PC-3 (cell line): Measurements from ENCODE around the gene CDH12. TPM values are rescaled to one million over a fixed set of nuclear protein-coding genes. Genes with fewer than 3 reads are reported as not detected.

Experiments used
- ATAC-seq: fragments of 200-7000 bp; cut with Tn5 transposase; 2 replicates; pipeline ENCODE4 v1.9.1; 2020; ENCODE audit warnings: mild to moderate bottlenecking, moderate library complexity
- BruUV-seq: library from RNA; stranded (reverse); fragments of 400-500 nt; replicated peaks from 2 replicates; lab custom pipeline; 2021; lab: Mats Ljungman, UMichigan
- CTCF ChIA-PET: fragments of 300-600 bp; sonication (Branson Sonifier 250); formaldehyde crosslinking; loops from one replicate; lab custom pipeline; 2022; ENCODE audit warnings: antibody characterized with exemption; lab: Charles Lee
- POLR2A ChIA-PET: fragments of 300-600 bp; sonication (Branson Sonifier 250); formaldehyde crosslinking; loops from one replicate; lab custom pipeline; 2022; ENCODE audit warnings: antibody characterized with exemption; ENCODE audit not compliant: unreplicated experiment; lab: Charles Lee
- DNase-seq: peaks from one replicate; pipeline ENCODE4 v3.0.0-alpha.2; 2015
- H2AFZ ChIP-seq: fragments of 300-600 bp; sonication (generic); 2 replicates; pipeline ENCODE4 v1.6.0; 2016; ENCODE audit warnings: antibody characterized with exemption, low read length
- H3F3A ChIP-seq: fragments of 300-600 bp; sonication (generic); one replicate; pipeline ENCODE4 v1.6.0; 2017; ENCODE audit warnings: antibody characterized with exemption, low read length, control low read depth, mild to moderate bottlenecking; ENCODE audit not compliant: unreplicated experiment
- H3K27ac ChIP-seq: fragments of 300-600 bp; sonication (generic); 2 replicates; pipeline ENCODE4 v1.5.1; 2016; ENCODE audit warnings: mild to moderate bottlenecking, low read length
- H3K27me3 ChIP-seq: fragments of 300-600 bp; sonication (generic); 2 replicates; pipeline ENCODE4 v1.6.1; 2016; ENCODE audit warnings: low read length, mixed read lengths
- H3K36me3 ChIP-seq: fragments of 300-600 bp; sonication (generic); 2 replicates; pipeline ENCODE4 v1.6.1; 2016; ENCODE audit warnings: low read depth, mixed run types, low read length, mixed read lengths
- H3K4me1 ChIP-seq: fragments of 300-600 bp; sonication (generic); 2 replicates; pipeline ENCODE4 v1.5.1; 2016; ENCODE audit warnings: low read length; ENCODE audit not compliant: insufficient read depth
- H3K4me2 ChIP-seq: fragments of 300-600 bp; sonication (generic); 2 replicates; pipeline ENCODE4 v1.6.0; 2016; ENCODE audit warnings: low read length
- H3K4me3 ChIP-seq: fragments of 300-600 bp; sonication (generic); 2 replicates; pipeline ENCODE4 v1.5.1; 2016; ENCODE audit warnings: mild to moderate bottlenecking, low read length, mixed read lengths
- H3K79me2 ChIP-seq: fragments of 300-600 bp; sonication (generic); 2 replicates; pipeline ENCODE4 v1.6.1; 2017; ENCODE audit warnings: low read length, mixed read lengths
- H3K9ac ChIP-seq: fragments of 300-600 bp; sonication (generic); 2 replicates; pipeline ENCODE4 v1.6.0; 2016; ENCODE audit warnings: mild to moderate bottlenecking, low read length
- H3K9me2 ChIP-seq: fragments of 300-600 bp; sonication (generic); replicated peaks from 2 replicates; pipeline ENCODE4 v1.6.1; 2016; ENCODE audit warnings: mixed run types, low read length, mixed read lengths
- H3K9me3 ChIP-seq: fragments of 300-600 bp; sonication (generic); 2 replicates; pipeline ENCODE4 v1.6.1; 2016; ENCODE audit warnings: low read length, mixed read lengths
- H4K20me1 ChIP-seq: fragments of 300-600 bp; sonication (generic); 2 replicates; pipeline ENCODE4 v1.6.1; 2016; ENCODE audit warnings: low read length, mixed read lengths
- CTCF ChIP-seq: fragments of 300-600 bp; sonication (generic); conservative IDR thresholded peaks from 2 replicates; pipeline ENCODE4 v1.5.1; 2017; ENCODE audit warnings: antibody characterized with exemption, low read depth, mild to moderate bottlenecking, low read length
- EZH2 ChIP-seq: fragments of 300-600 bp; sonication (generic); IDR thresholded peaks from one replicate; pipeline ENCODE4 v1.6.1; 2017; ENCODE audit warnings: antibody characterized with exemption, mild to moderate bottlenecking, low read length; ENCODE audit not compliant: unreplicated experiment
- EZH2phosphoT487 ChIP-seq: fragments of 300-600 bp; sonication (generic); IDR thresholded peaks from 2 replicates; pipeline ENCODE4 v1.6.1; 2018; ENCODE audit warnings: mild to moderate bottlenecking, antibody characterized with exemption, low read length, borderline replicate concordance
- intact Hi-C: fragments of 100-400 bp; cut with micrococcal nuclease; formaldehyde crosslinking; loops from 2 replicates; pipeline ENCODE4 v1.9.0; 2023
- total RNA-seq: library from RNA; depleted of rRNA; stranded (reverse); fragments of >200 nt; gene quantifications from 2 replicates; pipeline ENCODE4 v1.2.3, GENCODE V29; 2014

CDH12 gene
- total RNA-seq, 1 experiment from 2014 or later: 0.44 TPM

DNA sequence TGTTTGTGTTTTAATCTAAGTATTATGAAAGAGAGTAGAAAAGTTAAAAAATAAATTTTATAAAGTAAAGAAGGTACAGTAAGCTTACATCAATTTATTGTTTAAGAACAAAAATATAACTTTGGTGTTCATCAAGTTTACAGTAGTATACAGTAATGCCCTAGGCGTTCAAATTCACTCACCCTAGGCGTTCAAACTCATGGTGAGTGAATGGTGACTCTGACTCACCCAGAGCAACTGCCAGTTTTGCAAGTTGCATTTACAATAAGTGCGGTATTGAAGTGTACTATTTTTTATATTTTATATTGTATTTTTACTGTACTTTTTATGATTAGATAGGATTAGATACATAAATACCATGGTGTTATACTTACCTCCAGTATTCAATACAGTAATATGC lies 421.3 kb downstream of the CDH12 start:
- H3K36me3 ChIP-seq: no peaks in the 10 kb centered on the region
- CTCF ChIA-PET: no interaction called here
- intact Hi-C loops: no loop called here
- peak; percentile 92 for ATAC-seq
- no peaks in the 10 kb centered on the region for H3K27me3 ChIP-seq
- H3K9me2 ChIP-seq: 0 out of 2 replicates have a peak, but pooled peaks cover 3% of the 10 kb centered on the region
- H3K9me3 ChIP-seq: no peaks in the 10 kb centered on the region
- no peaks in the 10 kb centered on the region for H3F3A ChIP-seq
- H2AFZ ChIP-seq: no peak overlapping the region
- no TSS peak for BruUV-seq
- H3K79me2 ChIP-seq: no peaks in the 10 kb centered on the region
- no peak overlapping the region for H3K9ac ChIP-seq
- TF ChIP-seq CTCF (no peak), EZH2phosphoT487 (no peak), EZH2 (no peak)
- no peak overlapping the region for H3K4me2 ChIP-seq
- DNase-seq: peak; percentile 43
- no peaks in the 10 kb centered on the region for H3K4me1 ChIP-seq
- no peak overlapping the region for H3K27ac ChIP-seq
- POLR2A ChIA-PET: no interaction called here
- no peaks in the 10 kb centered on the region for H4K20me1 ChIP-seq
- H3K4me3 ChIP-seq: no peak overlapping the region

DNA sequence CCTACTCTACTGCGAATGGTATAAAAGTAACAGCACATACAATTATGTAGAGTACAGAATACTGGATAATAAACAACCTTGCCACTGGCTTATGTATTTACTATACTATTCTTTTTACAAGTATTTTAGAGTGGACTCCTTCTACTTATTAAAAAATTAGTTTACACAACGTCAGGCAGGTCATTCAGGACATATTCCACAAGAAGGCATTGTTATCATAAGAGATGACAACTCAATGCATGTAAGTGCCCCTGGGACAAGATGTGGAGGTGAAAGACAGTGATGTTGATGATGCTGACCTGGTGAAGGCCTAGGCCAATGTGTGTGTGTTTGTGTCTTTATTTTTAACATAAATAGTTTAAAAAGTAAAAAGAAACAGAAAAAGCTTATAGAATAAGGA lies 421.7 kb downstream of the CDH12 start:
- no TSS peak for BruUV-seq
- intact Hi-C loops: no loop called here
- Histone ChIP-seq H3K9ac (no peak overlapping the region), H2AFZ (no peak overlapping the region), H3K27ac (no peak overlapping the region), H3K27me3 (no peaks in the 10 kb centered on the region), H3K4me3 (no peak overlapping the region), H3K9me2 (0 out of 2 replicates have a peak, but pooled peaks cover 3% of the 10 kb centered on the region), H3K4me1 (no peaks in the 10 kb centered on the region), H3K4me2 (no peak overlapping the region), H3K9me3 (no peaks in the 10 kb centered on the region), H4K20me1 (no peaks in the 10 kb centered on the region), H3F3A (no peaks in the 10 kb centered on the region), H3K36me3 (no peaks in the 10 kb centered on the region), H3K79me2 (no peaks in the 10 kb centered on the region)
- DNase-seq: no peak
- ChIA-PET CTCF (no interaction called here), POLR2A (no interaction called here)
- no peak for TF ChIP-seq EZH2phosphoT487
- no peak for TF ChIP-seq EZH2
- TF ChIP-seq CTCF: no peak
- ATAC-seq: no peak

DNA sequence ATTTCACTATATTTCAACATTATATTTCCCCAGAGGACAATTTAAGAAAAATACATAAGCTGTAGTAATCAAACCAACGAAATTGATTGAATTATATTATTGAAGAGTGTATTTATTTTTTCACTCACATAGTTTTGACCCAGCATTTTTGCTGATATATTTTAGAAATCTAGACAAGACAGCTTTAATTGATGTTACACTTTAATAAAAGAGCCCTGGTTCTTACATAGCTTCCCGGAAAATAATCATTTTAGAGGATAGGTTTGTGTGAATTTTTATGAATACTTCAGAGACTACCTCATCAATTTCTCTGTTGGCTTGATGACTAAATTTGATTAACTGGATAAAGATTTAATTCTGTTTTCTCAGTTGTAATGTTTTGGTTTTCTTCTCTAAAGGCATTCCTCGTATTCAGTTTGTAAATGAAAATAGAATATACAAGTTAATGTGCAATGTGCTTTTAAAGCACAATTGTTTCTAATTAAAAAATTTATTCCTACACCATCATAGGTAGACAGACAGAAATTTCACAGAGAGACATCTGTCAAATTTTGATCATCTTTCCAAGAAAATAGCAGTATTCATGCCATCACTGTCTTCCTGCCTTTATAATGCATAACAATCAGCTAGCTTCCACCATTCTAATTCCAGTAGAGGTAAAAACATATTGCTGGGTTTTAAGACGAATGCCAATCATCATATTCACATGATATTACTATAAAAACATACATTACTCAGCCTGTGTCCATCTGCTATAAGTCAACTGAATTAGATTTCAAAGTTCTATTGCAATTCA lies 441.4 kb downstream of the CDH12 start:
- Histone ChIP-seq H3K79me2 (no peaks in the 10 kb centered on the region), H3K4me1 (no peaks in the 10 kb centered on the region), H3K9ac (no peak overlapping the region), H3K27me3 (no peaks in the 10 kb centered on the region), H3K9me3 (no peaks in the 10 kb centered on the region), H3K4me3 (no peak overlapping the region), H3K27ac (no peak overlapping the region), H4K20me1 (no peaks in the 10 kb centered on the region), H3K9me2 (no peaks in the 10 kb centered on the region), H2AFZ (no peak overlapping the region), H3K4me2 (no peak overlapping the region), H3K36me3 (no peaks in the 10 kb centered on the region), H3F3A (no peaks in the 10 kb centered on the region)
- TF ChIP-seq CTCF: no peak
- no peak for TF ChIP-seq EZH2phosphoT487
- no peak for TF ChIP-seq EZH2
- POLR2A ChIA-PET: no interaction called here
- no peak for DNase-seq
- no peak for ATAC-seq
- intact Hi-C loops: loop anchor here (2.0 kb wide), 1 partner anchor 33 kb away; no protein-coding TSS in a partner anchor
- no TSS peak for BruUV-seq
- CTCF ChIA-PET: no interaction called here
